Renal cortex interstitium (tissue), 15 donors: Measurements from ENCODE around the gene AKAP14. TPM values are rescaled to one million over a fixed set of nuclear protein-coding genes. Genes with fewer than 3 reads are reported as not detected.
"Not testable (repeated sequence)": the region's sequence is repeated elsewhere in the genome, so short reads cannot be mapped to it uniquely, and the experiment has no call there.

ENCODE experiments used
- DNase-seq, 11 donors: peaks; one replicate each; pipeline ENCODE4 v3.0.0-alpha.2; 2013; ENCODE audit warnings: low read depth in 9 of 11, low spot score in 4 of 11; ENCODE audit errors: extremely low read depth in 1 of 11
- long read RNA-seq, 16 experiments: transcript quantifications; one replicate each; lab custom pipeline, GENCODE V29; 2026
- polyA plus RNA-seq, 3 donors: library from polyadenylated mRNA; unstranded; fragments of 120-200 nt; gene quantifications; one replicate each; pipeline ENCODE4 v1.2.1, GENCODE V29; 2013; ENCODE audit not compliant: insufficient read length in 3 of 3

The AKAP14 gene
- polyA plus RNA-seq, result under 1 TPM in 2 of 3 donors, not detected in 1; 0.24 to 0.26 TPM
- long read RNA-seq, donor 1, result 0 reads
- long read RNA-seq, donor 2, partial matches to known transcripts, result 40 of 40 reads
- long read RNA-seq, donor 2, other reads (novel, unspliced or antisense), result 0 of 40 reads
- long read RNA-seq, donor 3, result 0 reads
- long read RNA-seq, donor 4, result 0 reads
- long read RNA-seq, donor 5, partial matches to known transcripts, result 0 of 1 reads
- long read RNA-seq, donor 5, other reads (novel, unspliced or antisense), result 0 of 1 reads
- long read RNA-seq, donor 6, partial matches to known transcripts, result 66 of 66 reads
- long read RNA-seq, donor 6, other reads (novel, unspliced or antisense), result 0 of 66 reads
- long read RNA-seq, donor 7, partial matches to known transcripts, result 6 of 6 reads
- long read RNA-seq, donor 7, other reads (novel, unspliced or antisense), result 0 of 6 reads
- long read RNA-seq, donor 8, result 0 reads
- long read RNA-seq, donor 9, result 0 reads
- long read RNA-seq, donor 10, result 0 reads
- long read RNA-seq, donor 11, result 0 reads
- long read RNA-seq, donor 12, partial matches to known transcripts, result 33 of 35 reads
- long read RNA-seq, donor 12, other reads (novel, unspliced or antisense), result 0 of 35 reads
- long read RNA-seq, donor 13, result 0 reads
- long read RNA-seq, donor 14, result 0 reads
- long read RNA-seq, donor 15, result 0 reads
- long read RNA-seq, donor 16, partial matches to known transcripts, result 145 of 145 reads
- long read RNA-seq, donor 16, other reads (novel, unspliced or antisense), result 0 of 145 reads

DNA sequence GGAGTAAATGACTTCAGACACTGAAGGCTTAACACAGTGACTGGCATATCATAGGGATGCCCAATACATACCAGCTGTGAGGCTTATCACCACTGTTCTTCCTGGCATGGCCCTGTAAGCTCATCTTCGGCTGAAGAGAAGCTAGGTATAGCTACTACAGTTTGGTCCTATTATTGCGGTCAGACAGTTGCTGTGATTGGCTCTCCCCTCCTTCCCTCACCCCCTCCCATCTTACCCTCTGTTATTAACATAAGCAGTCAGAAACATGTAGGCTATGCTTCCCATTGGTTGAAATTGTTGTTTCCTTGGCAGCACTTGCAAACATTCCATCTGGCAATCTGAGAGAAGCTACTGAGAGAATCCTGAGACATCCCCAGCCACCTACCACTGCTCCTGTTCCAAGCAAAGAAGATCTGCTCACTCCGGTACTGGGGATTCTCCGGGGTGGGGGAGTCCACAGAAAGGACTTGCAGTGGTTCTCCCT, at the start of gene AKAP14:
AKAP14 (plus strand) TSS at position 51 of the 484 bp plus-strand sequence. CDS start 7,331 bp downstream, outside the sequence.
- DNase-seq, result no peak

DNA sequence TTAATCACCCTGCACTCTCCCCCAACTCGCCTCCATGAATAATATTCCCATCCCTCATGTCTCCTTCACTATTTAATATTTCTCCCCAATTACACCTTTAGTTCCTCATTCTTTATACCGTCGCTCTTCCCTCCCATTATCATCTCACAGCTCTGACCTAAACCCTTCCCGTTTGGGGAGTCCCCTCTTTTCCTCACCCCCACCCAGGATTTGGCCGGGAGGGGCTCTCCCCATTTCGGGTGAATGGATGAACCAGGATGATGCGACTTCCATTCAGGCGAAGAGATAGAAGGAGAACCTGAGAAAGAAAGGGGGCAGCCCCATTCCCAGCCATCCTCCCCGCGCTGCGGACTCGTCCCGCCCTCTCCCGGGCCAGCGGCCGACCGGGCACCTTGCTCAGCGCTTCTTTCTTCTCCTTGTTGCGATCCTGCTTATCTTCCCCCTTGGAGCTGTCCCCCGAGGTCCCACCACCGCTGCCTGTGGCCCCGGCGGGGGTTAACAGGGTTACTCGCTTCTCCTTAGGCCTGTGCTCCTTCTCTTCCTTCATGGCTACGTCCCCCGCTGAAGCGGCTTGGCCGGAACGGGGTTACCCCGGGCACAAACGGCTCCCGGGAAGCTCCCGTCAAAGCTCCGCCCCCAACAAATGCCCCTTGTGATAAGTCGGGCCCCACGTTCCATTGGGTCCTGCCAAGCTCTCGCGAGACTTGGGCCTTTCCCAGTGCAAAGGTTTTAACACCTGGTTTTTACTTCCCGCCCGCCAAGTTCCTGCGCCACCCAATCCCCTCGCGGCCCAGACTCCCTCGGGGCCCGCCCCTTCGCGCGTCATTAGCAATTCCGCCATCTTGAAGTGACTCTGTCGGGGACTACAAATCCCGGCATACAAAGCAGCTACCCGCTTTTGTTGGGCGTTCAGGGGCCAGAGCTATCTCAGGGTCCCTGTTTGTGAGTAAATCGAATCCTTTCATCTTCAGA, 43.0 kb upstream of the AKAP14 start, which contains the start of gene UPF3B:
UPF3B (minus strand) TSS at position 582 of the 972 bp plus-strand sequence; CDS start at position 547, 35 bp downstream.
- peak; percentile 79 to 95 (median 90) for DNase-seq

DNA sequence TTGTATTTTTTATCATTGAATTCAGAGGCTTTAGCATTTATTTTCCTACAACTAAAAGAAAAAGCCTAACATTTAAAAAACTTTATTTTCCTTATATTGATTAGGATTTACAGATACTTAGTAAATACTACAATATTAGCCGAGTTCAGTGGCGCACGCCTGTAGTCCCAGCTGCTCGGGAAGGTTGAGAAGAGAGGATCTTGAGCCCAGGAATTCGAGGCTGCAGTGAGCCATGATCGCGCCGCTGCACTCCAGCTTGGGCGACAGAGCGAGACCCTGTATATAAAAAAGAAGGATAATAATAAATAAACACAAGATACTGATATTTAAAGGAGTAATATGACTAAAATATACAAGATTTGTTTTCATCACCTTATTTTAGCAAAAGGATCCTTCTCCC, 42.2 kb upstream of the AKAP14 start:
- DNase-seq, result peak in 1 of 11 donors; percentile 5

DNA sequence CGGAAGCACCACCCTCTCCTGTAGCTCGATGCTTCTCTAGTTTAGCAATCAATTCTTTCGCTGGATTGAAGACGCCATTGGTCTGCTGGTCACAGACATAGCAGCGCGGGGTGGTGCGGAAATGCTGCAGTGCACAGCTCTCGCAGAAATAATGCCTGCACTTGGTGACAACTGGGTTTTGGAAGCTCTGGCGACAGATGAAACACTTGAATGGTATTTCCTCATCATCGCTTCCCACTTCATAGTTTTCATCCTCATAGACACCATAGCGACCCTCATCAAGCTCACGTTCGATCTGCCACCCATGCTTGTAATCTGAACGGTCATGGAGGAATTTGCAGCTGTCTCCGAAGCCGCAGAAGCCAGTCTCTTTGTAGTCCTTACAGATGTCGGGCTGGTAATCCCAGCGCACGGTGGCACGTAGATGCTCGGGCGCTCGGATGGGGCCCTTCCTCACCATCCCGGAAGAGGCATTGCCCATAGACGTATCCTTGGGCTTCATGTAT, 25.0 kb upstream of the AKAP14 start:
- peak in 1 of 11 donors; percentile 5 for DNase-seq

- peak in 1 of 11 donors; percentile 8 for DNase-seq
Measured at GRCh38 chrX:119871245-119871598, 24.5 kb upstream of the AKAP14 start.

GRCh38 chrX:119871599-119872395, 23.9 kb upstream of the AKAP14 start, which contains the start of the genes NDUFA1 and RNF113A:
TSS of gene NDUFA1 (plus strand) at chrX:119871832. CDS start at chrX:119871912, 80 bp downstream.
TSS of gene RNF113A (minus strand) at chrX:119871733. CDS start at chrX:119871613, 120 bp downstream.
- peak in 9 of 11 donors; percentile 58 to 77 (median 69) for DNase-seq

- DNase-seq, result no peak
Measured at GRCh38 chrX:119878740-119879139, 17.0 kb upstream of the AKAP14 start.

- DNase-seq, result no peak
Measured at GRCh38 chrX:119880076-119880475, 15.6 kb upstream of the AKAP14 start.

DNA sequence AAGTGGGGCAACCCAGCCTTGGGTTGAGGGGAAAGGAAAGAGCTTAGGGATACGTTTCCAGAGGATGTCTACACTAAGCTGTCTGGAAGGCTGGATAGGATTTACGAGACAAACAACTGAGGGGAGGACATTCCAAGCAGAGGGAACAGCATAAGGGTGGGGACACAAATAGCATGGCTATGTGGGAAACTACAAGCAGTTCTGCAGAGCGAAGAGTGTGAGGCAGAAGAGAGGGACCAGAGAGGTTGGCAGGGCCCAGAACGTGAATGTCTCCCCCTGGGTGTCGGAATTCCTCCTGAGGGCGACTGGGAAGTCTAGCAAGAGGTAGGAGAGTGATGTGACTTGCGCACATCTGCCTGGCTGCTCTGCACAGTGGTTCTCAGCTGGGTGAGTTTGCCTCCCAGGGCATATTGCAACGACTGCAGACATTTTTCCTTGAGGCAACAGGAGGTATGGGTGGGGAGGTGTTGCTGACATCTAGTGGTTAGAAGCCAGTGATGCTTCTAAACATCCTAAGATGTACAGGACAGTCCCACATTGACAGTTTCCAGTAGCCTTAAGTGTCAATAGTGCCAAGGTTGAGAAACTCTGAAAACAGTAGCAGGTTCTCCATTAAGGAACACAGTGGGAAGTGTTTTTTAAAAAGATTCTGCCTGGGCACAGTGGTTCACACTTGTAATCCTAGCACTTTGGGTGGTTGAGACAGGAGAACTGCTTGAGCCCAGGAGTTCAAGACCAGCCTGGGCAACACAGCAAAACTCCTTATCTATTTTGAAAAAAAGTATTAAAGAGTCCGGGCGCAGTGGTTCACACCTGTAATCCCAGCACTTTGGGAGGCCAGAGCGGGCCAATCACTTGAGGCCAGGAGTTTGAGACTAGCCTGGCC, 14.9 kb upstream of the AKAP14 start:
- peak in 1 of 11 donors; percentile 13 for DNase-seq

DNA sequence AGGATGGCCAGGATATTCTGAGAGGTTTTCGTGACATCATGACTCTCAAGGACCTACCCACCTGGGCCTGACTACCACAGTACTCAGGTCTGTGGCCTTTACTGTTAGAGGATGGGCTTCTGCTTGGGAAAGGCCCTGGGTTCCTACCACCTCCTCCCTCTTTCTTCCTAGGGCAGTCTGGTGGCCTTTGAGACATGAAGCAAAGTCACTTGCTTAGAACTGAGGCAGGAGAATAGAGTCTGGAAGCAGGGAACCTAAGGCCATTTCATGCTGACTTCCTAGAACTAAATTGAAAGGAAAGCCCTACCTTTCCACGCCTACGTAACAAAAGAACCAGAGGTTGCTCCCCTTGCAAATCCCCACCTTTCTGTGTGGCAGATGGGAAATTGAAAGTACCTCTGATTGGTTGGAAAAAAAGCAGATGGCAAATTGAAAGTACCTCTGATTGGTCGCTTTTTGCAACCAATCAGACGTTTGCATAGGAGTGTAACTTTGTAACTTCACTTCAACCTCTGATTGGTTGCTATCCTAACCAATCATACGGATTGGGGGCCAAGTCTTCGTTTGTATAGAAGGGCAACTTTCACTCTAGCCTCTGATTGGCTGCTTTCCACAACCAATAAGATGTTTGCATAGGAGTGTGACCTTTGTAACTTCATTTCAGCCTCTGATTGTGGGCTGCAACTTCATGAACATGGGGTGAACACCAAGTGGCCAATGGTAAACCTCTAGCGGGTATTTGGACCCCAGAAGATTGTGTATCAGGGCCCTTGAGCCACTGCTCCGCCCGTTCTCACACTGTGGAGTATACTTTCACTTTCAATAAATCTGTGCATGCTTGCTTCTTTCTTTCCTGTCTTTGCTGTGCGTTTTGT, 9.9 kb upstream of the AKAP14 start:
- no peak for DNase-seq

GRCh38 chrX:119887721-119888425, 7.8 kb upstream of the AKAP14 start:
- peak in 2 of 11 donors; percentile 24 to 40 for DNase-seq

GRCh38 chrX:119890626-119891025, 5.1 kb upstream of the AKAP14 start:
- DNase-seq, result not testable (repeated sequence)

DNA sequence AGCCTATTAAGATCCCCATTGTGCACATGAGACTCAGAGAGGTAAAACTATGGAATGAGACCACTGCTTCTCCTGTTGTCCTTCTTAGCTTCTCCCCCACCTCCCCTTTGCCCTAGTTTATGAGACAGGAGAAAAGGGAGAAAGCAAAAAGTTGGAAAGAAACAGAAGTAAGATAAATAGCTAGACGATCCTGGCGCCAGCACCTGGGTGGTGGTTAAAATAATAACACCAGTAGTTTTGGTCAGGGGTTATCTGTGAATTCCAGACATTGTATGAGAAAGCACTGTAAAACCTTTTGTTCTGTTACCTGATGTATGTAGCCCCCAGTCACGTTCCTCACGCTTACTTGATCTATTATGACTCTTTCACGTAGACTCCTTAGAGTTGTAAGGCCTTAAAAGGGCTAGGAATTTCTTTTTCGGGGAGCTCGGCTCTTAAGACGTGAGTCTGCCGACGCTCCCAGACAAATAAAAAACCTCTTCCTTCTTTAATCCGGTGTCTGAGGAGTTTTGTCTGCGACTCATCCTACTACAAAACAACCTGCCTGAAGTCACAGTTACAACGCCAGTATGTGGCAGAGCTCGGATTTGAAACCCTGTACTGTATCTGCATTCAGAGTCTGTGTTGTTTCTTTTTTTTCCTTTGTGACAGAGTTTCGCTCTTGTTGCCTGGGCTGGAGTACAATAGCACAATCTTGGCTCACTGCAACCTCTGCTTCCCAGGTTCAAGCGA, 3.6 kb upstream of the AKAP14 start:
- not testable (repeated sequence) for DNase-seq

DNA sequence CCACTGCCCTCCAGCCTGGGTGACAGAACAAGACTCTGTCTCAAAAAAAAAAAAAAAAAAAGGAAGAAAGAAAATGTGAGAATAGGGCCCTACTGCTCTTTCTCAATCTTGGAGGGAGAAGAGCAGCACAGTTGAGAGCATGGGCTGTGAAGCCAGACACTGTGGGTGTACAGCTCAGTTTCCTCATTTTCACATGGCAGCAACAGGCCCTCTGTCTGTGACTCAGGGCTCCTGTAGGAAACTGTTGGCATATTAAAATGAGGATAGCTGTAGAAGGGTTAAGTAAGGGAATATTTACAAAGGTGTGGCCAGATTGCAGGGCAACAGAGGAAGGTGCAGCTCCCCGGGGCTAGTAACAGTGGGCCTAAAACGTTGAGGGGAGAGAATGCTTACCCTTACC, 3.4 kb downstream of the AKAP14 start:
- no peak for DNase-seq
